ENCODE results near the gene KDM8.
"Not testable (repeated sequence)": the region's sequence is repeated elsewhere in the genome, so short reads cannot be mapped to it uniquely, and the experiment has no call there.

The KDM8 gene

DNA sequence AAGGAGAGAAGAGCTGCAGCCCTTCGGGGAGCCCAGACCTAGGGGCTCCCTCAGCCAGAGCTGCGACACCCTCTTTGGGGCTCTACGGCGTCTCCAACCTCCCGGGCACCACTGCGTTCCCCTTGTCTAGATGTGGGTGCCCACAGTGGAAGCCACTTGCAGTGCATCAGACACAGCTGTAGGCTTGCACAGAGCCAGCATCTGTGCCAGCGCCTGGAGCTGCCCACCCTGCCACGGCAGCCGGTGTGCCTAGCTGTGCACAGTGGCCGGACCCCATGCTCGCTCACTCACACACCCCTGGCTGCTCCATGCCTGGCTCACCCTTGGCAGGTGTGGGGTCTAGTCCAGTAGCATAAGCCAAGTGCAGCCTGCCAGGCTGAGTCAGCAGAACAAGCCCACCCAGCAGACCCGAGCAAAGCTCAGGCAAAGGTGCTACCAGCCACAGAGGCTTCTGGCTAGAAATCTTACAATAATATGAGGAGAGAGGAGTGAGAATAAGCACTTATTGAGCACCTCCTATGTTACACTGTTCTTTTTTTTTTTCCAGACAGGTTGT is 12.9 kb upstream of the KDM8 start:
- DNase-seq = no peak

- no peak for DNase-seq
Observed at GRCh38 chr16:27191352-27191924, 11.9 kb upstream of the KDM8 start.

- DNase-seq = no peak
Observed at GRCh38 chr16:27193300-27193990, 9.9 kb upstream of the KDM8 start.

GRCh38 chr16:27195076-27195741 is 8.1 kb upstream of the KDM8 start:
- no peak for DNase-seq

GRCh38 chr16:27195941-27196595 is 7.3 kb upstream of the KDM8 start:
- no peak for DNase-seq

- DNase-seq = no peak
Observed at GRCh38 chr16:27197004-27197403, 6.3 kb upstream of the KDM8 start.

DNA sequence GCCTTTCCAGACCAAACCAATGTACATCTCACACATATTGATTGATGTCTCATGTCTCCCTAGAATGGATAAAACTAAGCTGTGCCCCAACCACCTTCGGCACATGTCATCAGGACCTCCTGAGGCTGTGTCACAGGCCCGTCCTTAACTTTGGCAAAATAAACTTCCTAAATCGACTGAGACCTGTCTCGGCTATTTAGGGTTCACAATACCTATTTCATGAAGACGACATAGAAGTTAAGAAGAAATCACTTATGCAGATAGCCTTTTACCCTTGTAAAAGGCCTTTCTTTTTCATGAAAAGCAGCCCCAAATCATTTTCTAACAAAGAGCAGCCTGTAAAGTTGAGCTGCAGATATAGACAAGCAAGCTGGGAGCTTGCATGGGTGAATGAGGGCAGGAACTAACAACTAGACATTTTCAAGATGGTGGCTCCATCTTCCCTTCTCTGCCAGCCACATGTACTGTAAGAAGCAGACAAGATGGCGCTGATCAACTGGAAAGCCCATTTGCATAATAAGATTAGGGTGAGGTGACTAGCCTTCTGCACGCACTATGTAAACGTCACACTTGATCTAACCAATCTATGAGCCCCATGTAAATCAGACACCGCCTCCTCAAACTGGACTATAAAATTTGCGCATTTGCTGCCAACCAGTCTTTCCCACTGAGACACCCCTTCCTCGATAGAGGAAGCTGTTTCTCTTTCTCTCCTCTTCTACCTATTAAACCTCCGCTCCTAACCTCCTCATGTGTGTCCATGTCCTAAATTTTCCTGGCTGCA is 4.7 kb upstream of the KDM8 start:
- DNase-seq = no peak

DNA sequence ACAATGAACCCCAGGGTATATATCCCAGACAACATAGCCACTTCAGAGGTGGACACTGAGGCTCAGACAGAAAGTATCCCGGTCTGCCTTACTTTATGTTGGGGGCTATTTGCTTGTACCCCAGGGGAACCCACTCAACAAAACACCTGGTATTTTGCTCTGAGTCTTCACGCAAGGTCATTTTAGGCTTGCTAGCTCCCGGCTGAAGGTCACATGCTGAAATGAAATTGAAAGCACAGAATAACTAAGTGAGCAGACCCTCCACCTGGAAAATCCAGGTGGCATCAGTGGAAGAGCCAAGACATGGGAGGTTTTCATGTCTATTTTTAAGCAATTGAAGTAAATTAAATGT is 4.1 kb upstream of the KDM8 start:
- no peak for DNase-seq

DNA sequence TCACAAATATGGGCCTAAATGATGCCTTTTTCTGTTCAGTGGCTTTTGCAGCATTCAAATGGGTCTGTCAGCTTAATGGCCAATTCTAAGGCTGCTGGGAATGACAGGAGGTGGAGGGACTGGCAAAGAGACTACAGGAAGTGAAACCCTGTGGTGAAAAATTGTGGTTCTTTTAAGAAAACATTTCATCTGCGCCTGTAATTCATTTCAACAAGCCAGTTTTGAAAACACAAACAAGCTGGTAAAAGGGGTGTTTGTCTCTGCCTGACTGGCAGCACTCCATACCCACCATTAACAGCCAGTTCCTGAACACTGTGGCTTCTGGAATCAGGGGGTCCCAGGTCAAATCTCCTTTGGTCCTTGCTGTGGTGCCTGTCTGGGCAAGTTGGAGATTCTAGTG is 3.6 kb upstream of the KDM8 start:
- DNase-seq = no peak

DNA sequence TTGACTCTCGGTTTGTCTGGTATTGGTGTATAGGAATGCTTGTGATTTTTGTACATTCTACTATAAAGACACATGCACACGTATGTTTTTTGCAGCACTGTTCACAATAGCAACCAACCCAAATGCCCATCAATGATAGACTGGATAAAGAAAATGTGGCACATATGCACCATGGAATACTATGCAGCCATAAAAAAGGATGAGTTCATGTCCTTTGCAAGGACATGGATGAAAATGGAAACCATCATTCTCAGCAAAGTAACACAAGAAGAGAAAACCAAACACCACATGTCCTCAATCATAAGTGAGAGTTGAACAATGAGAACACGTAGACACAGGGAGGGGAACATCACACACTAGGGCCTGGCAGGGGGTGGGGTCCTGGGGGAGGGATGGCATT is 2.4 kb upstream of the KDM8 start:
- not testable (repeated sequence) for DNase-seq

DNA sequence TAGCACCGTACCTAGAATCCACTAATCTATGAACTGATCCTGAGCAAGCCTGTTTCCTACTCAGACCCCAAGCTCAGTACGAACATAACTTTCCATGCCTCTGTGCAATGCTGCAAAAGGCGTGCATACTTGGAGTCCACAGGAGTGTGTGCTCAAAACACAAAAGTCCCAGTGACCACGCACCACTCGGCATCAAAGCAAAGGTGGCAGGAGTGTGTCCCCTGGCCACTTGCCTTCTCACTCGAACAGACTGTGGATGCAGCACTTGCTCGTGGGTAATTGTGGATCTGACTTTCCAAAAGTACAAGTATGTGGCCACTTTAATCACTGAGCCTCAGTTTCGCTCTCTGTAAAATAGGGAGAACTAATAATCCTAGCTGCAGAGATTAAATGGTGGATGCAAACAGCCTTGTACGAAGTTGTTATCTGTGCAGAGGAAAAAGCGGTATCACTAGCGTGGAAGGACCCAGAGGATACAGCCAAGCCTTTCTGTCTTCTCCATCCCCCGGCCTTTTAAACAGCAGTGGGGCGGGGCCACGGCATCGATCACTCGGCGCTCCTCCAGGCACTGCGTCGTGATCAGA is 311 bp upstream of the KDM8 start:
- DNase-seq = peak in 14 of 51 donors; percentile 40 to 95 (median 90)

DNA sequence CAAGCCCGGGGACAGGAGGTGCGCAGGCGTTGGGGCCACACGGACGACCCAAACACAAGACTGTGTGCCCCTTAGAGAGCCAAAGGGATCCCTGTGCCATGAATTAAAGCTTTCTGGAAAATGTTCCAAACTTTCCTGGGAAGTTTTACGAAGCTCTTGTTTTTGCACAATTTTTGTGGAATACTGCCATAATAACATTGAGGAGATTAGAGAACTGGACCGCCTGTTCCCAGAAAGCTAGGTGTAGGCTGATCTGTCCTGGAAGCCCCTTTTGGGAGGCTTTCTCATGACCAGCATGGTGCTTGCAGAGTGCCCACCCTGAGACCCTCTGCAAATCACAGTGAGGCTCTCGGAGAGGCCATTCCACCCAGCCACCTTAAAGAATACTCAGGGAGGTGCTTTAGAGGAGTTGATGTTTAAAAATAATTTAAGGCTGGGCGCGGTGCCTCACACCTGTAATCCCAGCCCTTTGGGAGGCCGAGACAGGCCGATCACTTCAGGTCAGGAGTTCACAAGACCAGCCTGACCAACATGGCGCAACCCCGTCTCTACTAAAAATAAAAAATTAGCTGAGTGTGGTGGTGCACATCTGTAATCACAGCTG is 1.1 kb downstream of the KDM8 start:
- DNase-seq = peak in 1 of 51 donors; percentile 20

DNA sequence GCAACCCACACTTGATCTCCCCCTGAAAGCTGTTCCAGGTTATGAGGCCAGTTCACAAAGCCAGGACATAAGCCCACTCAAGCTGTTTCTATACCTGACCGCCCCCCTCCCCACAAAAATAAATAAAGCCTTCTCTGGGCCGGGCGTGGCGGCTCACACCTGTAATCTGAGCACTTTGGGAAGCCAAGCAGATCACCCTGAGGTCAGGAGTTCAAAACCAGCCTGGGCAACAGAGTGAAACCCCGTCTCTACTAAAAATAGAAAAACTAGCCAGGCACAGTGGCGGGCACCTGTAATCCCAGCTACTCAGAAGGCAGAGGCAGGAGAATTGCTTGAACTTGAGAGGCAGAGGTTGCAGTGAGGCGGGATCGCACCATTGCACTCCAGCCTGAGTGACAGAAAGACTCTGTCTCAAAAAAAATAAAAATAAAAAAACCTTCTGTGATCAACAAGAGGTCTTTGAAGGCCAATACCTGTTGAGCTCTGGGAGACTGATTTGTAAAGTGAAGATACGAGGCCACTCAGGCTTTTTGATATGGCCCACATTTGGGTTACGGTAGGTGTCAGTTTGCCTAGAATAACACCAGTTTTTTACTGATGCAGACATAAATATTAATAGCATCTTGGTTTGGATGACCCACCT is 2.2 kb downstream of the KDM8 start:
- DNase-seq = no peak

DNA sequence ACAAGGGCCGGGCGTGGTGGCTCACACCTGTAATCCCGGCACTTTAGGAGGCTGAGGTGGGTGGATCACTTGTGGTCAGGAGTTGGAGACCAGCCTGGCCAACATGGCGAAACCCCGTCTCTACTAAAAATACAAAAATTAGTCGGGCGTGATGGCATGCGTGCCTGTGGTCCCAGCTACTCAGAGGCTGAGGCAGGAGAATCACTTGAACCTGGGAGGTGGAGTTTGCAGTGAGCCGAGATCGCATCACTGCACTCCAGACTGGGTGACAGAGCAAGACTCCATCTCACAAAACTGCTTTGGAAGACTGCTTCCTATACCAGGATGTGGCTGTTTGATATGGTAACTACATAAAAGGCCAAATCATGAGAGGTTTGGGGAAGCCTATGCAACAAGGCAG is 3.8 kb downstream of the KDM8 start:
- DNase-seq = not testable (repeated sequence)

DNA sequence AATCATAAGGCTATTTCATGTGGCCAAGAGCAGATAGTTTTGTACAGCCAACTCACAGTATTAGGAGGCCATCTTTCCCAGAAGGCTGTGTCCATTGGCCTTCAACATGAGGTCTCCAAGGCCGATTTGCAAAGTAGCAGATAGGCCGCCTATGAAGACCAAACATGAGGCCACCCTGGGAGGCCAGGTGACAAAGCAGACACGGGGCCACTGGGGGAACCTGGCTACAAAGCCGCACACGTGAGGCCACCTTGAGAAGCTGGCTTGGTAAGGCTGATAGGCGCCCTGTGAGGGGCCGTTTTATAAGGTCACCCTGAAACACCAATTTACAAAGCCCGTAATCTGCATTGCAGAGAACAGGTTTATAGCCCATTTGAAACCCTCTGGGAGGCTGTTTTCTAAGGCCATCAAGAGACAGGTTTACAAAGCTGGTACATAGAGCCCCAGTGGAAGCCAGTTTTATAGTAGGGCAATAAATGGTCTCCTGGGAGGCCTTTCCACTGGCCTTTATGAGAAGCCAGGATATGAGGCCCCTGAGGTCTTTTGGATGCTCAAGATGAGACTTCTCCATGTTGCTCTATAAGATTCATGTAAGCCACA is 4.9 kb downstream of the KDM8 start:
- DNase-seq = no peak

DNA sequence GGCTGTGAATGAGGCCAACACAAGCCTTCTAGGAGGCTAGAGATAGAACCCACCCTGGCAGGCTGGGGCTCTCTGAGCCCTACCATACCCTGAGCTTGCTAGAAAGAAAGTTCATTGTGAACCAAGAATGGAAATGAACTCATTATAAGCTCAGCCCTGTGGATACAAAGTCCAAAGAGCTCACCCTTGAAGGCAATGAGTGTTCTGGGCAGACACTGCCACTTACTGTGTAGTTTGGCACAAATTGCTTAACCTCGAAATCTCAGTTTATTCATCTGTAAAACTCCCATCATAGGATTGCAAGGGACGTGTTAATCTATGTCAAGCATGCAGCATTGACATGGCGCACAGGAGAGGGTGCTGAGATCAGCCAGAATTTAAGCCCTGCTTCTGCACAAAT is 5.5 kb downstream of the KDM8 start:
- no peak for DNase-seq

GRCh38 chr16:27209591-27209990 is 6.3 kb downstream of the KDM8 start:
- DNase-seq = no peak

GRCh38 chr16:27210174-27210573 is 6.8 kb downstream of the KDM8 start:
- DNase-seq = no peak

GRCh38 chr16:27211026-27211425 is 7.7 kb downstream of the KDM8 start:
- no peak for DNase-seq
